B cell (primary cell): ENCODE measurements around the gene PIGC.

Experiments used
- CTCF ChIP-seq: fragments of 200-600 bp; IDR thresholded peaks from one replicate; pipeline ENCODE4 v1.8.0; 2022; ENCODE audit warnings: antibody characterized with exemption, mild to moderate bottlenecking
- EZH2 ChIP-seq: IDR thresholded peaks from 2 replicates; pipeline ENCODE4 v1.6.1; 2012; ENCODE audit warnings: borderline replicate concordance, low read depth, mild to moderate bottlenecking, moderate library complexity, low read length; ENCODE audit not compliant: insufficient read depth, poor library complexity, severe bottlenecking

- TF ChIP-seq CTCF (no peak), EZH2 (no peak)
Observed at GRCh38 chr1:172410027-172410426, 33.8 kb downstream of the PIGC start.
